ENCODE data around the gene NSL1.
"Not testable (repeated sequence)": the region's sequence is repeated elsewhere in the genome, so short reads cannot be mapped to it uniquely, and the experiment has no call there.

The NSL1 gene

GRCh38 chr1:212791676-212792395 is at the start of gene NSL1, which contains the start of gene TATDN3:
Gene NSL1 (minus strand): TSS chr1:212791777. CDS start chr1:212791763, 14 bp downstream.
Gene TATDN3 (plus strand): TSS chr1:212791894. CDS start chr1:212791922, 28 bp downstream.
- FAIRE-seq: no peak

GRCh38 chr1:212838145-212838544 is 46.6 kb upstream of the NSL1 start:
- no peak for FAIRE-seq

- FAIRE-seq: not testable (repeated sequence)
Observed at GRCh38 chr1:212833211-212834207, 41.9 kb upstream of the NSL1 start.

GRCh38 chr1:212828395-212828794 is 36.8 kb upstream of the NSL1 start:
- FAIRE-seq: no peak

GRCh38 chr1:212827831-212828278 is 36.3 kb upstream of the NSL1 start:
- FAIRE-seq: no peak

GRCh38 chr1:212827171-212827776 is 35.7 kb upstream of the NSL1 start:
- no peak for FAIRE-seq

GRCh38 chr1:212825798-212826452 is 34.3 kb upstream of the NSL1 start:
- FAIRE-seq: no peak

- FAIRE-seq: no peak
Observed at GRCh38 chr1:212824201-212824600, 32.6 kb upstream of the NSL1 start.

- no peak for FAIRE-seq
Observed at GRCh38 chr1:212822956-212823355, 31.4 kb upstream of the NSL1 start.

GRCh38 chr1:212820969-212821368 is 29.4 kb upstream of the NSL1 start:
- FAIRE-seq: no peak

- FAIRE-seq: no peak
Observed at GRCh38 chr1:212819726-212820125, 28.1 kb upstream of the NSL1 start.

GRCh38 chr1:212816567-212817278 is 25.1 kb upstream of the NSL1 start:
- FAIRE-seq: peak; percentile 75

- peak; percentile 93 for FAIRE-seq
Observed at GRCh38 chr1:212814537-212815334, 23.2 kb upstream of the NSL1 start.

GRCh38 chr1:212805767-212806166 is 14.2 kb upstream of the NSL1 start:
- peak; percentile 56 for FAIRE-seq

- no peak for FAIRE-seq
Observed at GRCh38 chr1:212797681-212798080, 6.1 kb upstream of the NSL1 start.

- FAIRE-seq: no peak
Observed at GRCh38 chr1:212794561-212795014, 3.0 kb upstream of the NSL1 start.

GRCh38 chr1:212792396-212792908 is 875 bp upstream of the NSL1 start:
- FAIRE-seq: no peak

- no peak for FAIRE-seq
Observed at GRCh38 chr1:212791261-212791675, 309 bp downstream of the NSL1 start.

GRCh38 chr1:212785871-212786270 is 5.7 kb downstream of the NSL1 start:
- no peak for FAIRE-seq

GRCh38 chr1:212783976-212784375 is 7.6 kb downstream of the NSL1 start:
- FAIRE-seq: peak; percentile 68
